SJSA1 (cell line): ENCODE results near the gene MARCHF4. TPM values are rescaled to one million over a fixed set of nuclear protein-coding genes. Genes with fewer than 3 reads are reported as not detected.

Experiments used
- DNase-seq, 2 experiments: peaks; one replicate each; pipeline ENCODE4 v3.0.0-alpha.2; 2015 to 2020; ENCODE audit warnings: low spot score in 2 of 2, low read depth in 1 of 2
- H3K27ac ChIP-seq: fragments of 250-450 bp; sonication (Bioruptor Pico); 2 replicates; pipeline ENCODE4 v1.5.1; 2020; ENCODE audit warnings: mild to moderate bottlenecking, moderate library complexity
- H3K27me3 ChIP-seq: fragments of 250-450 bp; sonication (Bioruptor Pico); replicated peaks from 2 replicates; pipeline ENCODE4 v1.5.1; 2020; ENCODE audit warnings: mild to moderate bottlenecking, moderate library complexity
- H3K36me3 ChIP-seq: fragments of 250-450 bp; sonication (Bioruptor Pico); 2 replicates; pipeline ENCODE4 v1.5.1; 2020; ENCODE audit warnings: mild to moderate bottlenecking
- H3K4me1 ChIP-seq: fragments of 250-450 bp; sonication (Bioruptor Pico); replicated peaks from 2 replicates; pipeline ENCODE4 v1.6.1; 2021; ENCODE audit warnings: mild to moderate bottlenecking
- H3K4me3 ChIP-seq: fragments of 250-450 bp; sonication (Bioruptor Pico); 2 replicates; pipeline ENCODE4 v1.5.1; 2020; ENCODE audit warnings: mild to moderate bottlenecking
- H3K9me3 ChIP-seq: fragments of 250-450 bp; sonication (Bioruptor Pico); replicated peaks from 2 replicates; pipeline ENCODE4 v1.5.1; 2020; ENCODE audit warnings: mild to moderate bottlenecking
- total RNA-seq: library from RNA; depleted of rRNA; stranded (reverse); fragments of >200 nt; shearing (Covaris generic); gene quantifications from 2 replicates; pipeline ENCODE4 v1.2.3, GENCODE V29; 2014; rRNA removed

MARCHF4 gene
- total RNA-seq, 1 experiment from 2014 or later: 4.3 TPM

- Histone ChIP-seq H3K36me3 (no peaks in the 10 kb centered on the region), H3K9me3 (no peaks in the 10 kb centered on the region), H3K27me3 (no peaks in the 10 kb centered on the region), H3K4me3 (no peak overlapping the region), H3K27ac (no peak overlapping the region), H3K4me1 (peaks cover 19% of the 10 kb centered on the region)
- no peak for DNase-seq
Measured at GRCh38 chr2:216335252-216335651, 37.0 kb downstream of the MARCHF4 start.

DNA sequence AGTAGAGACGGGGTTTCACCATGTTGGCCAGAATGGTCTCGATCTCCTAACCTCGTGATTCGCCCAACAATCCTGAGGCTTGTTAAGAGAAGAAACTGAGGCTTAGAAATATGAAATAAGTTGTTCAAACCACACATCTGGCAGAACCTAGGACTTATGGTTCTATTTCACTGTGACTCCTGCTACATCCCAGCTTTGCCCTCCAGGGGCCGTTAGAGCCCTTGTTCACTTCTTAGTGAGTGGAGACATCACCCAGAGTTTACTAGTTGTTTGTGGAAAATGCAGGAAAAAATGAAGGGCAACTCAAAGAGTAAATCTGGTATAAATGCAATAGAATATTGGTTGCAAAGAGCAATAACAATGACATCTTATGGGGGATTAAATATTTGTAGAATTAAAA lies 43.9 kb downstream of the MARCHF4 start:
- H3K4me1 ChIP-seq: no peaks in the 10 kb centered on the region
- H3K36me3 ChIP-seq: no peaks in the 10 kb centered on the region
- H3K9me3 ChIP-seq: no peaks in the 10 kb centered on the region
- no peak for DNase-seq
- no peak overlapping the region for H3K4me3 ChIP-seq
- no peaks in the 10 kb centered on the region for H3K27me3 ChIP-seq
- H3K27ac ChIP-seq: no peak overlapping the region

GRCh38 chr2:216327447-216327935 lies 44.8 kb downstream of the MARCHF4 start:
- H3K36me3 ChIP-seq: no peaks in the 10 kb centered on the region
- DNase-seq: no peak
- H3K27me3 ChIP-seq: no peaks in the 10 kb centered on the region
- H3K4me3 ChIP-seq: no peak overlapping the region
- no peak overlapping the region for H3K27ac ChIP-seq
- no peaks in the 10 kb centered on the region for H3K9me3 ChIP-seq
- no peaks in the 10 kb centered on the region for H3K4me1 ChIP-seq

Other genes with a start within 250 kb of the MARCHF4 start
- 4.8 and 9.9 TPM in 2 replicates for gene SMARCAL1, start 40.0 kb upstream of the MARCHF4 start, total RNA-seq
- gene RPL37A, start 126.4 kb upstream of the MARCHF4 start, total RNA-seq: 1,252 and 2,448 TPM in 2 replicates